Measurements from ENCODE around the gene PDE8A. TPM values are rescaled to one million over a fixed set of nuclear protein-coding genes. Genes with fewer than 3 reads are reported as not detected.

PDE8A gene
- total RNA-seq, 4 donors from 2014 or later, result 69.0 to 109 (median 89.5) TPM

DNA sequence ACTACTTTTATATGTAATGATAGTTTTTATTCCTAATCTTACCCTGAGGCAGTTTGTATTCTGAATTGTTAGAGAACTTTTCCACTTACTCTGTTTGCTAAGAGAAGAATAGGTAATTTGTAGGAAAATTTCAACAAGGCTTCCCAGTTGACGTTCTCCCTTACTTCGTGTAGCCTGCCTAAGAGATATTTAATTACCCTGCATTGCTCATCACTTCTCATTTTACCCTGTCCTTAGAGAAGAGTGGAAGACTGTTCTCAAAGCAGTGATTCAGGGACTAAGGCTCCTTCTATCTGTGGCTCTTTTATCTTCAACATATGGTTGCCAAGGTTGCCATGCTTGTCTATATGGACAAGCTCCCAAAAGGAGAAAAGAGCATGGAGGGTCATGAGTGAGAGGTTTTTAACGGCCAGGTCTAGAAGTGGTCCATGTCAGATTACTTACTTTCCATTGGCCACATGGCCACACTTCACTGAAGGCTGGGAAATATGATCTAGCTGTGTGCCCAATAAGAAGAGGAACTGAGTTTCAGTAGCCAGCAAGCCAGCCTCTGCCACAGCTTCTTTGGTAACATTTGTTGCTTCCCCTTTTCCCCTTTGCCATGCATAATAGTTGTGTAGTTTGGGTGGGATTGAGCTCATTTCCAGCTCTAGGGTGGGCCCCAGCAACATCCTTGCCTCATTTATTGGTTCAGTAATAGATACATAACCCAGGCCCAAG lies 22.1 kb downstream of the PDE8A start:
- Histone ChIP-seq H3K4me1 (peaks cover 3 to 51% (median 10%) of the 10 kb centered on the region in 4 donors), H3K36me3 (no peaks in the 10 kb centered on the region), H3K9me3 (no peaks in the 10 kb centered on the region), H3K27me3 (no peaks in the 10 kb centered on the region), H3K4me3 (no peak overlapping the region), H3K27ac (no peak overlapping the region)
- DNase-seq, result no peak
- TF ChIP-seq, protein P1, sequence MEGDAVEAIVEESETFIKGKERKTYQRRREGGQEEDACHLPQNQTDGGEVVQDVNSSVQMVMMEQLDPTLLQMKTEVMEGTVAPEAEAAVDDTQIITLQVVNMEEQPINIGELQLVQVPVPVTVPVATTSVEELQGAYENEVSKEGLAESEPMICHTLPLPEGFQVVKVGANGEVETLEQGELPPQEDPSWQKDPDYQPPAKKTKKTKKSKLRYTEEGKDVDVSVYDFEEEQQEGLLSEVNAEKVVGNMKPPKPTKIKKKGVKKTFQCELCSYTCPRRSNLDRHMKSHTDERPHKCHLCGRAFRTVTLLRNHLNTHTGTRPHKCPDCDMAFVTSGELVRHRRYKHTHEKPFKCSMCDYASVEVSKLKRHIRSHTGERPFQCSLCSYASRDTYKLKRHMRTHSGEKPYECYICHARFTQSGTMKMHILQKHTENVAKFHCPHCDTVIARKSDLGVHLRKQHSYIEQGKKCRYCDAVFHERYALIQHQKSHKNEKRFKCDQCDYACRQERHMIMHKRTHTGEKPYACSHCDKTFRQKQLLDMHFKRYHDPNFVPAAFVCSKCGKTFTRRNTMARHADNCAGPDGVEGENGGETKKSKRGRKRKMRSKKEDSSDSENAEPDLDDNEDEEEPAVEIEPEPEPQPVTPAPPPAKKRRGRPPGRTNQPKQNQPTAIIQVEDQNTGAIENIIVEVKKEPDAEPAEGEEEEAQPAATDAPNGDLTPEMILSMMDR (IDR thresholded peaks at IDR 0.05), result no peak
- TF ChIP-seq POLR2A (IDR thresholded peaks at IDR 0.05), result no peak

DNA sequence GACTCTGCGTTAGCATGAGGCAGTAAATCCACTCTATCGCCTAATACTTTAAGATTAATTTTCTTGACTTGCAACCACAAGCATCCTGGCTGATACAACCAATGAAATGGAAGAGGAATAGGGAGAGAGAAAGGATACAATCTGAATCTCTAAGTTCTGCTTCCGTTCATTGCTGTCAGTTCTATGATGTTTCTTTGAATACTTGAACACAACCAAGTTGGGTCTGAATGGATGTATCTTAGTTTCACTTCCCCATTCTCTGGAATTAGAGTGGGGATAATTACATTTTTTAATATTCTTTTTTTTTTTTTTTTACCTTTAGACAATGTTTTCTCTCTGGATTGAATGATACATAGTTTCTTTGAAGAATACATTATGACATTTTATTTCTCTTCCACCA lies 22.9 kb downstream of the PDE8A start:
- H3K27me3 ChIP-seq, result no peaks in the 10 kb centered on the region
- no peaks in the 10 kb centered on the region for H3K36me3 ChIP-seq
- no peak overlapping the region for H3K4me3 ChIP-seq
- H3K27ac ChIP-seq, result no peak overlapping the region
- TF ChIP-seq POLR2A (IDR thresholded peaks at IDR 0.05), result no peak
- TF ChIP-seq, protein P1 (IDR thresholded peaks at IDR 0.05), result no peak
- H3K4me1 ChIP-seq, result peaks cover 3 to 57% (median 11%) of the 10 kb centered on the region in 4 donors
- no peaks in the 10 kb centered on the region for H3K9me3 ChIP-seq
- no peak for DNase-seq

DNA sequence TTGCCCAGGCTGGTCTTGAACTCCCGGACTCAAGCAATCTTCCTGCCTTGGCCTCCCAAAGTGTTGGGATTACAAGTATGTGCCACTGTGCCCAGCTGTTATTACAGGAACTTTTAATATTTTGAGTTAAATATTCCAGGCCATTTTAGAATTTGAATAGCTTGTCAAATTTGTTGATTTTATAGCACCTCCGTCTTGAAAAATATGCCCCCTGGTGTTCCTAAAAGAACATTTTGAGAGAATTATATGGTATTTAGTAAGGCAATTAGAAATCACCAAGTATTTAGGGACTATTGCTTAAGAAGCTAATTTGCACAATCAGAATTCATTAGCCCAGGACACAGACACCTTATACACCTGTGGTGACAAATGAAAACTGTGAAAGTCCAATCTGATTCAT lies 23.7 kb downstream of the PDE8A start:
- H3K27ac ChIP-seq, result no peak overlapping the region

GRCh38 chr15:85005746-85006145 lies 24.1 kb downstream of the PDE8A start:
- H3K27me3 ChIP-seq, result no peaks in the 10 kb centered on the region
- peaks cover 3 to 55% (median 18%) of the 10 kb centered on the region in 4 donors for H3K4me1 ChIP-seq
- H3K27ac ChIP-seq, result no peak overlapping the region
- H3K4me3 ChIP-seq, result no peak overlapping the region
- H3K9me3 ChIP-seq, result no peaks in the 10 kb centered on the region
- DNase-seq, result no peak
- TF ChIP-seq, protein P1 (IDR thresholded peaks at IDR 0.05), result no peak
- no peak for TF ChIP-seq POLR2A (IDR thresholded peaks at IDR 0.05)
- H3K36me3 ChIP-seq, result no peaks in the 10 kb centered on the region

More for the DNA sequence above, 23.7 kb downstream of the PDE8A start:
- no peak overlapping the region for H3K4me3 ChIP-seq
- peaks cover 3 to 55% (median 15%) of the 10 kb centered on the region in 4 donors for H3K4me1 ChIP-seq
- DNase-seq, result no peak
- H3K36me3 ChIP-seq, result no peaks in the 10 kb centered on the region
- TF ChIP-seq, protein P1 (IDR thresholded peaks at IDR 0.05), result no peak
- no peak for TF ChIP-seq POLR2A (IDR thresholded peaks at IDR 0.05)
- no peaks in the 10 kb centered on the region for H3K9me3 ChIP-seq
- no peaks in the 10 kb centered on the region for H3K27me3 ChIP-seq

GRCh38 chr15:85006201-85006600 lies 24.5 kb downstream of the PDE8A start:
- no peaks in the 10 kb centered on the region for H3K36me3 ChIP-seq
- DNase-seq, result no peak
- no peak for TF ChIP-seq POLR2A (IDR thresholded peaks at IDR 0.05)
- TF ChIP-seq, protein P1 (IDR thresholded peaks at IDR 0.05), result peak in 2 of 6 experiments; percentile 15
- no peaks in the 10 kb centered on the region for H3K27me3 ChIP-seq
- no peaks in the 10 kb centered on the region for H3K9me3 ChIP-seq
- no peak overlapping the region for H3K27ac ChIP-seq
- H3K4me3 ChIP-seq, result no peak overlapping the region
- peaks cover 3 to 55% (median 18%) of the 10 kb centered on the region in 4 donors for H3K4me1 ChIP-seq
